T-helper 1 cell treated with Interleukin-12 subunit alpha and Interleukin-12 subunit beta and Interleukin-4 antibody, amounts not matched to agents 30 μg/mL and 1 μg/mL, for 36 hours (primary cell): ENCODE measurements around the gene WNT2.
"Not testable (repeated sequence)": the region's sequence is repeated elsewhere in the genome, so short reads cannot be mapped to it uniquely, and the experiment has no call there.

Experiments used
- H3K27ac Mint-ChIP-seq: one replicate; pipeline ENCODE4 v1.8.0; 2021; ENCODE audit warnings: mild to moderate bottlenecking, mixed read lengths
- H3K27me3 Mint-ChIP-seq: one replicate; pipeline ENCODE4 v1.8.0; 2021; ENCODE audit warnings: low read depth, mixed read lengths
- H3K36me3 Mint-ChIP-seq: one replicate; pipeline ENCODE4 v1.8.0; 2021; ENCODE audit warnings: low read depth, mixed read lengths
- H3K4me1 Mint-ChIP-seq: one replicate; pipeline ENCODE4 v1.8.0; 2021; ENCODE audit warnings: low read depth, mixed read lengths
- H3K4me3 Mint-ChIP-seq: one replicate; pipeline ENCODE4 v1.8.0; 2021; ENCODE audit warnings: mild to moderate bottlenecking, moderate library complexity, mixed read lengths
- H3K9me3 Mint-ChIP-seq: one replicate; pipeline ENCODE4 v1.8.0; 2021; ENCODE audit warnings: mixed read lengths

Gene WNT2

GRCh38 chr7:117323851-117324711 is 1.2 kb upstream of the WNT2 start:
- Mint-ChIP-seq H3K27me3 (peaks cover 62% of the 10 kb centered on the region), H3K4me3 (no peak overlapping the region), H3K9me3 (no peaks in the 10 kb centered on the region), H3K36me3 (no peaks in the 10 kb centered on the region), H3K4me1 (peaks cover 4% of the 10 kb centered on the region), H3K27ac (no peak overlapping the region)

- H3K9me3 Mint-ChIP-seq: no peaks in the 10 kb centered on the region
- peaks cover 62% of the 10 kb centered on the region for H3K27me3 Mint-ChIP-seq
- H3K36me3 Mint-ChIP-seq: no peaks in the 10 kb centered on the region
- H3K27ac Mint-ChIP-seq: no peak overlapping the region
- no peak overlapping the region for H3K4me3 Mint-ChIP-seq
- H3K4me1 Mint-ChIP-seq: peaks cover 4% of the 10 kb centered on the region
These were observed 520 bp upstream of the WNT2 start for GRCh38 chr7:117323305-117323850.

- Mint-ChIP-seq H3K4me3 (no peak overlapping the region), H3K27me3 (peaks cover 59% of the 10 kb centered on the region), H3K4me1 (peaks cover 4% of the 10 kb centered on the region), H3K27ac (no peak overlapping the region), H3K9me3 (no peaks in the 10 kb centered on the region), H3K36me3 (no peaks in the 10 kb centered on the region)
These were observed 2.3 kb downstream of the WNT2 start for GRCh38 chr7:117320523-117320922.

GRCh38 chr7:117319181-117319580 is 3.7 kb downstream of the WNT2 start:
- H3K4me3 Mint-ChIP-seq: no peak overlapping the region
- H3K36me3 Mint-ChIP-seq: no peaks in the 10 kb centered on the region
- peaks cover 4% of the 10 kb centered on the region for H3K4me1 Mint-ChIP-seq
- H3K27ac Mint-ChIP-seq: no peak overlapping the region
- peaks cover 49% of the 10 kb centered on the region for H3K27me3 Mint-ChIP-seq
- H3K9me3 Mint-ChIP-seq: no peaks in the 10 kb centered on the region

- Mint-ChIP-seq H3K9me3 (no peaks in the 10 kb centered on the region), H3K4me3 (no peak overlapping the region), H3K36me3 (no peaks in the 10 kb centered on the region), H3K27ac (no peak overlapping the region), H3K27me3 (peaks cover 9% of the 10 kb centered on the region), H3K4me1 (no peaks in the 10 kb centered on the region)
These were observed 9.3 kb downstream of the WNT2 start for GRCh38 chr7:117313582-117313981.

- H3K27ac Mint-ChIP-seq: no peak overlapping the region
- H3K4me1 Mint-ChIP-seq: no peaks in the 10 kb centered on the region
- H3K9me3 Mint-ChIP-seq: no peaks in the 10 kb centered on the region
- no peak overlapping the region for H3K4me3 Mint-ChIP-seq
- peaks cover 5% of the 10 kb centered on the region for H3K27me3 Mint-ChIP-seq
- no peaks in the 10 kb centered on the region for H3K36me3 Mint-ChIP-seq
These were observed 10.0 kb downstream of the WNT2 start for GRCh38 chr7:117312593-117313580.

GRCh38 chr7:117308891-117309290 is 14.0 kb downstream of the WNT2 start:
- no peak overlapping the region for H3K4me3 Mint-ChIP-seq
- no peak overlapping the region for H3K27ac Mint-ChIP-seq
- no peaks in the 10 kb centered on the region for H3K4me1 Mint-ChIP-seq
- no peaks in the 10 kb centered on the region for H3K27me3 Mint-ChIP-seq
- H3K36me3 Mint-ChIP-seq: no peaks in the 10 kb centered on the region
- H3K9me3 Mint-ChIP-seq: no peaks in the 10 kb centered on the region

- H3K36me3 Mint-ChIP-seq: no peaks in the 10 kb centered on the region
- no peaks in the 10 kb centered on the region for H3K27me3 Mint-ChIP-seq
- no peak overlapping the region for H3K4me3 Mint-ChIP-seq
- no peak overlapping the region for H3K27ac Mint-ChIP-seq
- no peaks in the 10 kb centered on the region for H3K9me3 Mint-ChIP-seq
- no peaks in the 10 kb centered on the region for H3K4me1 Mint-ChIP-seq
These were observed 20.5 kb downstream of the WNT2 start for GRCh38 chr7:117302396-117302795.

GRCh38 chr7:117300506-117300905 is 22.4 kb downstream of the WNT2 start:
- H3K4me3 Mint-ChIP-seq, H3K9me3 Mint-ChIP-seq, H3K27ac Mint-ChIP-seq, H3K36me3 Mint-ChIP-seq, H3K27me3 Mint-ChIP-seq, H3K4me1 Mint-ChIP-seq: not testable (repeated sequence)

- Mint-ChIP-seq H3K9me3 (no peaks in the 10 kb centered on the region), H3K27ac (no peak overlapping the region), H3K4me3 (no peak overlapping the region), H3K36me3 (no peaks in the 10 kb centered on the region), H3K27me3 (no peaks in the 10 kb centered on the region), H3K4me1 (no peaks in the 10 kb centered on the region)
These were observed 25.3 kb downstream of the WNT2 start for GRCh38 chr7:117297606-117298005.

GRCh38 chr7:117296066-117296465 is 26.8 kb downstream of the WNT2 start:
- Mint-ChIP-seq H3K27ac (no peak overlapping the region), H3K36me3 (no peaks in the 10 kb centered on the region), H3K27me3 (no peaks in the 10 kb centered on the region), H3K4me3 (no peak overlapping the region), H3K9me3 (no peaks in the 10 kb centered on the region), H3K4me1 (no peaks in the 10 kb centered on the region)

GRCh38 chr7:117285826-117286225 is 37.0 kb downstream of the WNT2 start:
- Mint-ChIP-seq H3K36me3 (no peaks in the 10 kb centered on the region), H3K27me3 (no peaks in the 10 kb centered on the region), H3K4me3 (no peak overlapping the region), H3K9me3 (no peaks in the 10 kb centered on the region), H3K4me1 (no peaks in the 10 kb centered on the region), H3K27ac (no peak overlapping the region)

GRCh38 chr7:117284692-117285091 is 38.2 kb downstream of the WNT2 start:
- H3K27ac Mint-ChIP-seq: no peak overlapping the region
- no peak overlapping the region for H3K4me3 Mint-ChIP-seq
- no peaks in the 10 kb centered on the region for H3K27me3 Mint-ChIP-seq
- no peaks in the 10 kb centered on the region for H3K9me3 Mint-ChIP-seq
- H3K4me1 Mint-ChIP-seq: no peaks in the 10 kb centered on the region
- no peaks in the 10 kb centered on the region for H3K36me3 Mint-ChIP-seq

- Mint-ChIP-seq H3K9me3 (no peaks in the 10 kb centered on the region), H3K36me3 (no peaks in the 10 kb centered on the region), H3K27me3 (no peaks in the 10 kb centered on the region), H3K4me1 (no peaks in the 10 kb centered on the region), H3K4me3 (no peak overlapping the region), H3K27ac (no peak overlapping the region)
These were observed 39.1 kb downstream of the WNT2 start for GRCh38 chr7:117283779-117284178.
